Right lung (tissue), 5 donors: ENCODE measurements around the gene LCE1A. TPM values are rescaled to one million over a fixed set of nuclear protein-coding genes. Genes with fewer than 3 reads are reported as not detected.

ENCODE experiments used
- DNase-seq, 2 donors: peaks; one replicate each; pipeline ENCODE4 v3.0.0-alpha.2; 2013
- polyA plus RNA-seq, 5 donors: library from polyadenylated mRNA; unstranded; fragments of 120-200 nt; gene quantifications; one replicate each; pipeline versions ENCODE4 v1.2.1 to v1.2.3, GENCODE V29; 2013; ENCODE audit warnings: inconsistent platforms in 1 of 5, low replicate concordance in 1 of 5; ENCODE audit not compliant: insufficient read length in 5 of 5, insufficient read depth in 1 of 5

LCE1A gene
- polyA plus RNA-seq, 5 donors = not detected

GRCh38 chr1:152869808-152870419 is 42.6 kb downstream of the LCE1A start:
- DNase-seq = peak; percentile 19

- DNase-seq = no peak
Measured at GRCh38 chr1:152870831-152871730, 43.8 kb downstream of the LCE1A start.

DNA sequence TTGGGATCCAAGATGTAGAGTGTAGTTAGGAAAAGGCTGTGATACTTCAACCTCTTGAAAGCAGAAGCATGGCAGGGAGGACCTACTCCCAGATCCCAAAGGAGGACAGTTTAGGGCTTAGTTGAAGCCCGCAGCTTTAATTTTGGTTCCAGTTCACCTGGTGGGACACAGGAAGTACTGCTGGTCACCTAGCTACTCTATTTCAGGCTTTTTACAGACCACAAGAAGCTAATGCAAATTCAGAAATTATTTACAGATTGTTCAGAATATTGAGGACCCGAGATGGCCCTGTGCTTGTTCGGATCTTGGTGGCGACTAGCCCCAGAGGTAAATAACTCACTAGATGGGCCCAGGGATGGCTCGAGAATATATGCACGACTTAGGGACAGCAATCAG is 44.5 kb downstream of the LCE1A start:
- no peak for DNase-seq

DNA sequence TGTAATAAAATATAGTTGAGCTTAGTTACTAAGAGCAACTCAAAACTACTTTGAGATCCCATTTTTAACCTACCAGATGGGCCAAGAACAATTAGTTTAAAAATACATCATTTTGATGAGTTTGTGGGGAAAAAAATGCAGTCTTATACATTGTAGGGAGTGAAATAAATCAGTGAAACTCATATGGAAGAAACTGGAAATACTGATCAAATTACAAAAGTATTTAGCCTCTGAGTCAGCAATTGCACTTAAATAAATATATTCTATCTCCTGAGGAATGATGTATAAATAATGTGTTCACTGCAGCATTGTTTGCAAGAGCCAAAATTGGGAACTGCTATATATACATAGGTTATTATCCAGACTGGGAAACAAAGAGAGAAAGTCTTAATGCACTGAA is 46.2 kb downstream of the LCE1A start:
- DNase-seq = no peak

GRCh38 chr1:152876827-152877226 is 49.6 kb downstream of the LCE1A start:
- no peak for DNase-seq

Other genes with a start within 250 kb of the LCE1A start
- gene LCE3D, start 247.0 kb upstream of the LCE1A start, polyA plus RNA-seq = not detected
- gene LCE3C, start 227.2 kb upstream of the LCE1A start, polyA plus RNA-seq = not detected
- not detected for gene LCE3B, start 213.7 kb upstream of the LCE1A start, polyA plus RNA-seq
- not detected for gene LCE3A, start 204.4 kb upstream of the LCE1A start, polyA plus RNA-seq
- not detected for gene LCE2D, start 164.1 kb upstream of the LCE1A start, polyA plus RNA-seq
- gene LCE2C, start 152.2 kb upstream of the LCE1A start, polyA plus RNA-seq = not detected
- not detected for gene LCE2B, start 141.3 kb upstream of the LCE1A start, polyA plus RNA-seq
- gene LCE2A, start 129.1 kb upstream of the LCE1A start, polyA plus RNA-seq = not detected
- not detected for gene LCE4A, start 119.3 kb upstream of the LCE1A start, polyA plus RNA-seq
- not detected for gene KPRP, start 69.4 kb upstream of the LCE1A start, polyA plus RNA-seq
- gene LCE1F, start 52.3 kb upstream of the LCE1A start, polyA plus RNA-seq = not detected
- gene LCE1E, start 41.2 kb upstream of the LCE1A start, polyA plus RNA-seq = not detected
- gene LCE1D, start 30.8 kb upstream of the LCE1A start, polyA plus RNA-seq = not detected
- not detected for gene LCE1C, start 20.8 kb upstream of the LCE1A start, polyA plus RNA-seq
- not detected for gene LCE1B, start 15.5 kb upstream of the LCE1A start, polyA plus RNA-seq
- gene LCE6A, start 15.4 kb downstream of the LCE1A start, polyA plus RNA-seq = not detected
- gene LCE7A, start 32.5 kb downstream of the LCE1A start, polyA plus RNA-seq = not detected
- gene SMCP, start 50.8 kb downstream of the LCE1A start, polyA plus RNA-seq = not detected
- gene IVL, start 81.1 kb downstream of the LCE1A start, polyA plus RNA-seq = not detected
- gene SPRR5, start 119.7 kb downstream of the LCE1A start, polyA plus RNA-seq = not detected
- not detected for gene SPRR4, start 143.2 kb downstream of the LCE1A start, polyA plus RNA-seq
- not detected for gene SPRR1A, start 156.6 kb downstream of the LCE1A start, polyA plus RNA-seq
- under 1 TPM in 3 of 5 donors, not detected in 2; 0.21 to 0.42 (median 0.27) TPM for gene SPRR3, start 174.3 kb downstream of the LCE1A start, polyA plus RNA-seq
- gene SPRR1B, start 203.7 kb downstream of the LCE1A start, polyA plus RNA-seq = not detected
- not detected for gene SPRR2D, start 213.6 kb downstream of the LCE1A start, polyA plus RNA-seq
- gene SPRR2A, start 230.0 kb downstream of the LCE1A start, polyA plus RNA-seq = not detected
- gene SPRR2B, start 244.1 kb downstream of the LCE1A start, polyA plus RNA-seq = not detected